Glomerular visceral epithelial cell (primary cell): Measurements from ENCODE around the gene RPL6.
"Not testable (repeated sequence)": the region's sequence is repeated elsewhere in the genome, so short reads cannot be mapped to it uniquely, and the experiment has no call there.

Experiments used
- DNase-seq: peaks from one replicate; pipeline ENCODE4 v3.0.0-alpha.2; 2016; ENCODE audit errors: extremely low spot score

The RPL6 gene

DNA sequence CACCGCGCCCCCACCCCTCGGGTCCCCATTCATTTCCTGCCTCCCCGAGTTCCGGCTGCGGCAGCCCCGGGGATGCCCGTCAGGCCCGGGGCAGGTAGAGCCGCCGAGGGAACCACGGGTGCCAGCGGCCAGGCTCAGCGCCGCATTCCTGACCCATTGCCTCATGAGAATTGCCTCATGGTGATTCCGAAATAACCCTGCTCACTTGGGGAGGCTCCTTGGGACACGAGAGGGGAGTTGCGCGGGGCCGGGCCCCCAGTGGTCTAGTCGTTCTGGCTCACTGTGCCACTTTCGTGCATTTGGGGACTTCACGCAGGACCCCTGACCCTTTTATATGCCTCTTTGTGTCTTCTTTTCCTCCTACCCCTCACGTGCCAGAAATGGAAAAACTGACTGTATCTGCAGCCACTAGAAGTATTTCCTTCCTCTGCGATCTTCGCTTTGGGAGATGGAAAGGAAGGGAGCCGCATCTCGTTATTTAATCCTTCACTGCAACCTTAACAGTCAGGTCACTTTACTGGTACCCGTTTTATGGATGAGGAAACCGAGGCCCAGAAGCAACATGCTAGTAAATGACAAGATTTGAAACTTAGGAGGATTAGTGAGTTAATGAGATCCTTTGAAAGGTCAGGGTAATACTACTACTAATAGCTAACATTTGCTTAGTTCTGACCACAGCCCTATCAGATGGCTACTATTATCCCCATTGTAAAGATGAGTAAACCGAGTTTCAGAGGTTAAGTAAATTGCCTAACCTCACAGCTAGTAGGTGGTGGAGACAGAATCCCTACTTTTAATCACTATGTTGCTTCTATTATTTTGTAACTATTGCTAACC, 10.1 kb upstream of the RPL6 start:
- DNase-seq: peak; percentile 84

DNA sequence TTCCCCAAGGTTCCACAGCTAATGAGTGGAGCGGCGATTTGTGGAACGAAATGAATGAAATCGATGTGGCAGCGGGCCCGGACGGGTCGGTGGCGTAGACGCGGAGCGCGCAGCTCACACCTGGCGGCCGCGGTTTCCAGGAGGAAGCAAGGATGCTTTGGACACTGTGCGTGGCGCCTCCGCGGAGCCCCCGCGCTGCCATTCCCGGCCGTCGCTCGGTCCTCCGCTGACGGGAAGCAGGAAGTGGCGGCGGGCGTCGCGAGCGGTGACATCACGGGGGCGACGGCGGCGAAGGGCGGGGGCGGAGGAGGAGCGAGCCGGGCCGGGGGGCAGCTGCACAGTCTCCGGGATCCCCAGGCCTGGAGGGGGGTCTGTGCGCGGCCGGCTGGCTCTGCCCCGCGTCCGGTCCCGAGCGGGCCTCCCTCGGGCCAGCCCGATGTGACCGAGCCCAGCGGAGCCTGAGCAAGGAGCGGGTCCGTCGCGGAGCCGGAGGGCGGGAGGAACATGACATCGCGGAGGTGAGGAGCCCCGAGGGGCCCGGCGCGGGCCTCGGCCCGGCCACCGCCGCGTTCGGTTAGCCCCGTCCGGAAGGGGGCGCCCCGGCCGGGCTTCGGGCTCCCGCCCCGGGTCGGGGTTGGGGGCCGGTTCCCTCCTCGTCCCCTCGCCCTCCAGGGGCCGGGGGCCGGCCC, 9.3 kb upstream of the RPL6 start, which contains the start of gene PTPN11:
PTPN11 (plus strand) TSS at position 340 of the 689 bp plus-strand sequence; CDS start at position 505, 165 bp downstream.
- DNase-seq: peak; percentile 86

DNA sequence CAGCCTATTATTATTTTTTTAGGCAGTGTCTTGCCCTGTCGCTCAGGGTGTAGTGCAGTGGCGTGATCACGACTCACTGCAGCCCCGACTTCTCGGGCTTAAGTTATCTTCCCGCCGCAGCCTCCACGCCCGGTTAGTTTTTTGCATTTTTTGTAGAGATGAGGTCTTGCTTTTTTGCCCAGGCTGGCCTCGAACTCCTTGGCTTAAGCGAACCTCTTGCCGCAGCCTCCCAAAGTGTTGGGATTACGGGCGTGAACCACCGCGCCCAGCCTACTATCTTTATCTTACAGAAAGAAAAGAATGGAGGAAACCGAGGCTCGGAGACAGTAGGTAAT, 8.8 kb upstream of the RPL6 start:
- DNase-seq: peak; percentile 26

DNA sequence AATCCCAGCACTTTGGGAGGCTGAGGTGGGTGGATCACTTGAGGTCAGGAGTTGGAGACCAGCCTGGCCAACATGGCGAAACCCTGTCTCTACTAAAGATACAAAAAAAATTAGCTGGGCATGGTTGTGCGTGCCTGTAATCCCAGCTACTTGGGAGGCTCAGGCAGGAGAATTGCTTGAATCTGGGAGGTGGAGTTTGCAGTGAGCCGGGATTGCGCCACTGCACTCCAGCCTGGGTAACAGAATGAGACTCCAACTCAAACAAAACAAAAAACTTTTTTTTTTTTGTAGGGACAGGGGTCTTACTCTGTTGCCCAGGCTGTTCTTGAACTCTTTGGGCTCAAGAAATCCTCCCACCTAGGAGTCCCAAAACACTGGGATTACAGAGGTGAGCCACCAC, 6.1 kb upstream of the RPL6 start:
- DNase-seq: not testable (repeated sequence)

DNA sequence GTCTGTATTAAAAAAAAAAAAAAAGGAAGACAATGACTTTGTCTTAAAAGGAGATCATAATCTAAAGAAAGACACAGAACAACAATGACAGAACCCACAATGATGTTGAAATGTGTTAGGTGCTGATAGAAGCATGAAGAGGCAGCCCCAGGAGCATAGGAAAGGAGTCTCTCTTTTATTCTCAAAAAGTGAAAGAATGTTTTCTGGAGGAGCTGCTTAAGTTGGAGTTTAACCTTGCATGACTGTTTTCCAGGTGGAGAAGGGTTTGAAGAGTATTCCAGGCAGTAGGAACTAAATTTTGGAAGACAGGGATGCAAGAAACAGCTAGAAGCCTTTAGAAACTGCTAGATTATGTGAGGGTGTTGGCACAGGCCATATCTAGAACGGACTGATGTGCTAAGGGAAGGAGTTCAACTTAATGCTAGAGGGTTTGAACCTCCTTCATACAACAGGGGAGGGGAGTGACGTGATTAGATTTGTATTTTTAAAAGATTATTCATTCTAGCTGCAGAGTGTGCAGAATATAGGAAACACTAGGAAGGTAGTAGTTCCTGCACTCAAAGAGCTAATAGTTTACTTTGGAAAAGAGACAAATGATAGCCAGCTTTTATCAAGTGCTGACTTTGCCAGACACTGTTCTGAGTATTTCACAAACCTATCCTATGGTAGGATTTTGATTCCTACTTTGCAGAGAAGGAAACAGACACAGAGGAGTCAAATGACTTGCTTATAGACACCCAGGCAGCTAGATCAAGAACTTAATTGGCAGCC, 4.6 kb upstream of the RPL6 start:
- DNase-seq: no peak

DNA sequence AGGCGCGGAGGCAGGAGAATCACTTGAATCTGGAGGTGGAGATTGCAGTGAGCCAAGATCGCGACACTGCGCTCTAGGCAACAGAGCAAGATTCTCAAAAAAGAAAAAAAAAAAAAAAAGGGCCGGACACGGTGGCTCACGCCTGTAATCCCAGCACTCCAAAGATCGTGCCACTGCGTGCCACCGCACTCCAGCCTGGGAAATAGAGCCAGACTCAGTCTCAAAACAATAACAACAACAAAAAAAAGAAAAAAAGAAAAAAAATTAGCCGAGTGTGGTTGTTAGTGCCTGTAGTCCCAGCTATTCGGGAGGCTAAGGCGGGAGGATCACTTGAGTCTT, 470 bp upstream of the RPL6 start:
- no peak for DNase-seq

DNA sequence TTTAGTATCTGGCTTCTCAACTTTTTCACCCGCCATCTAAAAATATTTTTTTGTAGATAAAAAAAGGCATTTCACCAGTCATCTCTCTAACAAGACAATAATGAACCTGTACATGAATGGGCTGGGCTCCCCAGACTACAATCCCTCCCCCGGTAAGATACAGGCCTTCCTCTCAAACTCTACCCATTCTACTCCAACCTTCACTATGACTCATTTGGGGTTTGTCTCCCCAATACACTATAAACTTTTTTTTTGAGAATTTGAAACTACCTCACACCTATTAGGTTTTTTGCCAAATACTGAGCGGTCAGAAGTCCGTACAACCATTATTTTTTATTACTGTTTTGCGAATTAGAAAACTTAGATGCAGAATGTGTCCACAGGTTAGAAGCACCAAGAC, 784 bp downstream of the RPL6 start:
- DNase-seq: no peak

DNA sequence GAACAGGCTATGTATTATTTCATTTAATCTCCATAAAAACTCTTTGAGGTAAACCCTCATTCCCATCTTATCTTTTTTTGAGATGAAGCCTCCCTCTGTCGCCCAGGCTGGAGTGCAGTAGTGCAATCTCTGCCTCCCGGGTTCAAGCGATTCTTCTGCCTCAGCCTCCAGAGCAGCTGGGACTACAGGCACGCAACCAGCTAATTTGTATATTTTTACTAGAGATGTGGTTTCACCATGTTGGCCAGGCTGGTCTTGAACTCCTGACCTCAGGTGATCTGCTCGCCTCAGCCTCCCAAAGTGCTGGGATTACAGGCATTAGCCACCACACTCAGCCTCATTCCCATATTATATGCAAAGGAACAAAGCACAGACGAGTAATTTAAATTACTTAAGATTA, 1.7 kb downstream of the RPL6 start:
- not testable (repeated sequence) for DNase-seq

DNA sequence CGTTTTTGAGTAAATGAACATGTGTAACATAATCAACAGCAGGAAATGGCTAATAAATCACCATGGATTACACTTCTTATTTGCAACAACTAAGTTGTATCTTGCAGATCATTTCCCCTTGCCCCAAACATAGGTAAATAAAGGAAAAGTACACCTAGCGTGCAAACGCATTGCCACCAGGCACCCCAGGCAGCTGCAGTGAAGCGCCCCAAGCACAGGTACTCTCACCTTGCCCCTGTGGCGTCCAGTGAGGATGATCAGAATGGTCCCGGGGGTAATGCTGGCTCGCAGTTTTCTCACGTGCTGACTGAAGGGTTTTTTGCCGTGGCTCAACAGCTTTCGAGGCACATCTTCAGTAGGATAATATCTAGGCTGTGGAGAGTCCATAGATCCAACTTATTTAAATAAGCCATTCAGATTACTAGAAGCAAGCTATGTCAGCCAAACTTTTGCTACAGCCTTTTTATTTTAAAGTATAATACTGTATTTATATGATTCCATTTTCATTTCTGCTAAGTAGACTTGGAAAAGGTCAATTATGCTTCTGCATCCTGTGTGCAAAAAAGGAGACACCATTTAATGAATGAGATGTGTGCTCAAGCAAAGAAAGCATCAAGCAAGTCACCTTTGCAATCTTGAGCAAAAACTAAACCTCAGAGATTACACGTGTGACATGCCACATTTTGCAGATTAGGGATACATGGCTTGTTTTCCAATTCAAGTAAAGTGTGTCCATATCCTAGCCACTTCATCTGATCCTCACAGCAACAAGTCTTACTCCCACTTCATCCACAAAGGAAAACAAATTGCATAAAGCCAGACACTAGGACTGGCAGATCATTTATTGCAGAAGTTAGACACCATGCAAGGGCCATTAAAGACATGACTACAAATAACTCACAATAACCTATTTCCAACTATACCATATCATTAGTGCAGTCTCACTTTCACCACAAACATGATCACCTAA, 2.6 kb downstream of the RPL6 start:
- DNase-seq: no peak

DNA sequence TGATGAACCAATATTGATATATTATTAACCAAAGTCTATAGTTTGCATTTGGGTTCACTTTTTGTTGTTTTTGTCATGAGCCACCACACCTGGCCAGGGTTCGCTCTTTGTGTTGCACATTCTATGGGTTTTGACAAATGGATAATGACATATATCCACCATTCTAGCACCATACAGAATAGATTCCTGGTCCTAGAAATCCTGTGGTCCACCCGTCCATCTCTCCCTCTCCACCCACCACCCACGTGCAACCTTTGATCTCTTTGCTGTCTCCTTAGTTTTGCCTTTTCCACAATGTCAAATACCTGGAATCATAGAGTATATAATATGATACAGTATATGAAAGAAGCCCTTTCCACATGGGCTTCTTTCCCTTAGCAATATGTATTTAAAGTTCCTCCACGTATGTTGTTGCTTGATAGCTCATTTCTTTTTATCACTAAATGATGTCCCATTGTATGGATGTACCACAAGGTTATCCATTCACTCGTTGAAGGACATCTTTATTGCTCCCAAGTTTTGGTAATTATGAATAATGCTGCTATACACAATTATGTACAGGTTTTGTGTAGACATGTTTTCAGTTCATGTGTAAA, 7.4 kb downstream of the RPL6 start:
- DNase-seq: no peak

DNA sequence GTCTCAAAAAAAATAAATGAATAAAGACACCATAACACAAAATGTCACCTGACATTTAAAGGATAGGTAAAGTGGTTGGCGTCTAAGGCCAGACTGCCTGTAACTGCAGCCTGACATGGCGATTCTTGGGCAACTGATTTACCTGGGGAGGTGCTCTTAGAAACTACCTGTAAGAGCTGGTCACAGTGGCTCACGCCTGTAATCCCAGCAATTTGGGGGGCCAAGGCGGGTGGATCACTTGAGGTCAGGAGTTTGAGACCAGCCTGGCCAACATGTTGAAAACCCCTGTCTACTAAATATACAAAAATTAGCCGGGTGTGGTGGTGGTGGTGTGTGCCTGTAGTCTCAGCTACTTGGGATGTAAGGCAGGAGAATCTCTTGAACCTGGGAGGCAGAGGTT, 8.4 kb downstream of the RPL6 start:
- no peak for DNase-seq

DNA sequence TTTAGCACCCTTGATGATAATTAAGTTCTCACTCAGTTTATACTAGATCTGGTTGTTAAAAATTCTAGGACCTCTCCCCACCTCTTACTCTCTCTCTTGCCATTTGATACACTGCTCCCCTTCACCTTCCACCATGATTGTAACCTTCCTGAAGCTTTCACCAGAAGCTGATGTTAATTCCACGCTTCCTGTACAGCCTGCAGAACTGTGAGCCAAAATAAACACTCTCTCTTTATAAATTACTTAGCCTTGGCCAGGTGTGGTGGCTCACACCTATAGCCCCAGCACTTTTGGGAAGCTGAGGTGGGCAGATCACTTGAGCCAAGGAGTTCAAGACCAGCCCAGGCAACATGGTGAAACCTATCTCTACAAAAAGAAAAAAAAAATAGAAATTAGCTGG, 16.1 kb downstream of the RPL6 start:
- DNase-seq: no peak

DNA sequence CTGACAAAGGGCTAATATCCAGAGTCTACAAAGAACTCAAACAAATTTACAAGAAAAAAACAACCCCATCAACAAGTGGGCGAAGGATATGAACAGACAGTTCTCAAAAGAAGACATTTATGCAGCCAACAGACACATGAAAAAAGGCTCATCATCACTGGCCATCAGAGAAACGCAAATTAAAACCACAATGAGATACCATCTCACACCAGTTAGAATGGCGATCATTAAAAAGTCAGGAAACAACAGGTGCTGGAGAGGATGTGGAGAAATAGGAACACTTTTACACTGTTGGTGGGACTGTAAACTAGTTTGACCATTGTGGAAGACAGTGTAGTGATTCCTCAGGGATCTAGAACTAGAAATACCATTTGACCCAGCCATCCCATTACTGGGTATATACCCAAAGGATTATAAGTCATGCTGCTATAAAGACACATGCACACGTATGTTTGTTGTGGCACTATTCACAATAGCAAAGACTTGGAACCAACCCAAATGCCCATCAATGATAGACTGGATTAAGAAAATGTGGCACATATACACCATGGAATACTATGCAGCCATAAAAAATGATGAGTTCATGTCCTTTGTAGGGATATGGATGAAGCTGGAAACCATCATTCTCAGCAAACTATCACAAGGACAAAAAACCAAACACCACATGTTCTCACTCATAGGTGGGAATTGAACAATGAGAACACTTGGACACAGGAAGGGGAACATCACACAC, 19.3 kb downstream of the RPL6 start:
- DNase-seq: not testable (repeated sequence)

DNA sequence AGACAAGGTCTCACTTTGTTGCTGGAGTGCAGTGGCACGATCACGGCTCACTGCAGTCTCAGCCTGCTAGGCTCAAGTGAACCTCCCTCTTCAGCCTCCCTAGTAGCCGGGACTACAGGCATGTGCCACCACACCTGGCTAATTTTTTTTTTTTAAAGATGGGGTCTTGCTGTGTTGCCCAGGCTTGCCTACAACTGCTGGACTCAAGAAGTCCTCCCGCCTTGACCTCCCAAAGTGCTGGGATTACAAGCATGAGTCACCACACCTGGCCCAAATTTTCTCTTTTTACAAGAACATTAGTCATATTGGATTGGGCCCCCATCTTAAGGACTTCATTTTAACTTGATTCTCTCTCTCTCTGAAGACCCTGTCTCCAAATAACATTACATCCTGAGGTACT, 20.2 kb downstream of the RPL6 start:
- DNase-seq: no peak

DNA sequence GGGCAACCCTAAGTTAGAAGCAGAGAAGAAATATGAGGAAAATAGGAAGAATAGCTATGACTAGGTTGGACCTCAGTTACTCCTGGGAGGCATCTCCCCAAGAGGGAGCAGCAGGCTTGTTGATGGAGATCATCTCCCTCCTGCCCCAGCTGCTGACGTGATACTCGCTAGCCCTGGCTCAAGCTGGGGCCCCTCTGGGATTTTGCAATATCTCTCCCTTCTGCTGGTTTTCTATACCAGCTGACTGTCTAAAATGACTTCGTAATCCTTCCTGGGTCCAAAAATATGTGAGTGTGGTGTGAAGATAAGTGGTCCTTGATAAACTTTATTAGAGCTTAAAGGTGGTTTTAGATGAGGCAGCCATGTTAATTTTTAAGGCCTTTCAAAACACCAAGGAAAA, 22.7 kb downstream of the RPL6 start:
- no peak for DNase-seq

DNA sequence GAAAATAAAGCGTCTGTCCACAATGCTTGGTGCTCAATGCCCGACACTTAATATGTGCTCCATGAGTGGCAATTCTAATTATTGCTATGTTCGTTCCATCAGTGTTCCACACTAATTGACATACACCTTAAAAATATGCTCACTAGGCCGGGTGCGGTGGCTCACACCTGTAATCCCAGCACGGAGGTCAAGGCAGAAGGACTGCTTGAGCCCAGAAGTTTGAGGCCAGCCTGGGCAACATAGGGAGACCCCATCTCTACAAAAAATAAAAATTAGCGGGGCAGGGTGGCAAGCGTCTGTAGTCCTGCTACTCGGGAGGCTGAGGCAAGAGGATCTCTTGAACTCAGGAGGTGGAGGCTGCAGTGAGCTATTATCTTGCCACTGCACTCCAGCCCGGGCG, 26.5 kb downstream of the RPL6 start:
- DNase-seq: no peak

DNA sequence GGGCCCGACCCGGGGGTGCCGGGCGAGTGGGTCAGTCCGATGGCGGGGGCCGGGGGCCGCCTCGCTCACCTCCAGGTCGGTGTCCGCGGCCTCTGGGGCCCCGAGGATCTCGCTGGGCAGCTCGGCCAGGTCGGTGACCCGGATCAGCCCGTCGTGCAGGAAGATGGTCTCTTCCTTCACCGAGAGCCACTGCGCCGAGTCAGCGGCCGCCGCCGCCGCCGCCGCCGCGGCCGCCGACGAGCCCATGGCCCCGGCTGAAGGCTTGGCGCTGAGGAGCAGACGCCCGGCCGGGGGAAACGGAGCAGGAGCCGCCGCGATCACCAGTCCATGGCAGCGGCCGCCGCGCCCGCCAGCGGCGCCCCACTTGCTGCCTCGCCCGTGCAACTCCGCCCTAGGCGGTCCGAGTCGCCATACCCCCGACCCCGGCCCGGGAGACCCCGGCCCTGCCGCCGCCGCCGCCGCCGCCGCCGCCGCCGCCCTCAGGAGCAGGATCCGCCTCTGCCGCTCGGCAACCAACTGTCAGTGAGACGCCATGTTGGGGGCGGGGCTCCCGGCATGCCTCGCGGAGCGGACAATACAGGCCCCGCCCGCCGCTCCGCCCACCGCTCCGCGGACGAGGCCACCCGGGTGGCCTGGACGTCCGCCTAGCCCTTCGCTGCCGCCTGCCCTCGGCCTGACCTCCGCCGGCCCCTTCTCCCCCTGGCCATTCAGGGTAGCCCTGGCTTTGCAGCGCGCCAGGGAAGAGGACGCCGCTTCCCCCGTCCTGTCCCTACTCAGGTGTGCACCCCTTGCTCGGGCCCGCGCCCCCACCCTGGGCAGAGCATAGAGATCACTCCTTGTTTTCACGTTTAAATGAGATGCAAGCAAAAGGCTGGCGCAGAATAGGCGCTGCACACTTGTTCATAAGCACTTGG, 27.3 kb downstream of the RPL6 start, which contains the start of gene HECTD4:
HECTD4 (minus strand) TSS at position 549 of the 914 bp plus-strand sequence; CDS start at position 246, 303 bp downstream.
- peak; percentile 90 for DNase-seq

DNA sequence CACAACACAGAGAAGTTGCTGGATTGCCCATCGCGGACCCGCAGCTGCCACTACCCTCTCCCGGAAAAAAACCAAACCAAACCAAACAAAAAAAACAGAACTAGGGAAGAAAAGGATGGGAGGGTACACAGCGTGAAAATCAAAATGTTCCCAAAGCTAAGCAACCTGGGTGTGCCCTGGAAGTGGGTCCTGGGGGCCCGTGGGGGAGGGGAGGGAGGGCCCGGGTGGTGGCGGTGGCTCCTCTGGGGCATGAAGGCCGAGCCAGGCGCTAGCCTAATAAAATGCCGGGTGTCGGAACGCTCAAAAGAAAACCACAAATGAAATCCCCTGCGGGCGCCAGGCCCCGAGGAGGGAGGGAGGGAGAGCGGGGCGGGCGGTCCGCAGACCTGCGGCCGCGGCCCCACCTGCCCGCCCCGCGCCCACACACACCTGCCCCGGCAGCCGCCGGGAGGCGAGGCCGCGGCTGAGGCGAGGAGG, 28.0 kb downstream of the RPL6 start:
- peak; percentile 28 for DNase-seq
